IgD-negative memory B cell (primary cell): Measurements from ENCODE around the gene RBKS. TPM values are rescaled to one million over a fixed set of nuclear protein-coding genes. Genes with fewer than 3 reads are reported as not detected.
"Not testable (repeated sequence)": the region's sequence is repeated elsewhere in the genome, so short reads cannot be mapped to it uniquely, and the experiment has no call there.

Source experiments
- H3K27ac Mint-ChIP-seq, 3 donors: one replicate each; pipeline ENCODE4 v1.8.0; 2020 to 2022; ENCODE audit warnings: mild to moderate bottlenecking in 3 of 3, mixed read lengths in 3 of 3, moderate library complexity in 1 of 3
- H3K27me3 Mint-ChIP-seq: one replicate; pipeline ENCODE4 v1.8.0; 2021; ENCODE audit warnings: mixed read lengths
- H3K36me3 Mint-ChIP-seq: one replicate; pipeline ENCODE4 v1.8.0; 2020; ENCODE audit warnings: mild to moderate bottlenecking, mixed read lengths
- H3K4me1 Mint-ChIP-seq, 3 donors: one replicate each; pipeline ENCODE4 v1.8.0; 2020 to 2022; ENCODE audit warnings: mixed read lengths in 3 of 3, mild to moderate bottlenecking in 1 of 3
- H3K4me3 Mint-ChIP-seq, 4 donors: one replicate each; pipeline ENCODE4 v1.8.0; 2020 to 2022; ENCODE audit warnings: mild to moderate bottlenecking in 4 of 4, mixed read lengths in 4 of 4, moderate library complexity in 3 of 4
- H3K9me3 Mint-ChIP-seq, 3 donors: one replicate each; pipeline ENCODE4 v1.8.0; 2020 to 2021; ENCODE audit warnings: mixed read lengths in 3 of 3, mild to moderate bottlenecking in 1 of 3
- polyA plus RNA-seq: library from polyadenylated mRNA; unstranded; fragments of 300-500 nt; fragmentation: Illumina TruSeq; gene quantifications from one replicate; pipeline ENCODE4 v1.2.3, GENCODE V29; 2021

RBKS gene
- polyA plus RNA-seq, 1 donor from 2014 or later: 7.5 TPM

GRCh38 chr2:27751377-27751776 lies 138.8 kb downstream of the RBKS start:
- Mint-ChIP-seq H3K4me3 (no peak overlapping the region), H3K9me3 (peaks cover 2 to 10% (median 6%) of the 10 kb centered on the region in 3 donors), H3K36me3 (no peaks in the 10 kb centered on the region), H3K4me1 (no peaks in the 10 kb centered on the region), H3K27ac (no peak overlapping the region), H3K27me3 (peaks cover 7% of the 10 kb centered on the region)

GRCh38 chr2:27748803-27749554 lies 141.2 kb downstream of the RBKS start:
- H3K36me3 Mint-ChIP-seq, H3K27me3 Mint-ChIP-seq, H3K4me1 Mint-ChIP-seq, H3K27ac Mint-ChIP-seq, H3K4me3 Mint-ChIP-seq: not testable (repeated sequence)
- H3K9me3 Mint-ChIP-seq: peaks cover 2 to 12% (median 11%) of the 10 kb centered on the region in 3 donors

- Mint-ChIP-seq H3K27me3 (peaks cover 6% of the 10 kb centered on the region), H3K4me1 (no peaks in the 10 kb centered on the region), H3K9me3 (peaks cover 2 to 12% (median 11%) of the 10 kb centered on the region in 3 donors), H3K4me3 (no peak overlapping the region), H3K36me3 (no peaks in the 10 kb centered on the region), H3K27ac (no peak overlapping the region)
Observed at GRCh38 chr2:27747827-27748352, 142.3 kb downstream of the RBKS start.

GRCh38 chr2:27746325-27746724 lies 143.9 kb downstream of the RBKS start:
- Mint-ChIP-seq H3K4me1 (no peaks in the 10 kb centered on the region), H3K36me3 (no peaks in the 10 kb centered on the region), H3K27ac (no peak overlapping the region), H3K27me3 (peaks cover 6% of the 10 kb centered on the region), H3K9me3 (peaks cover 2 to 12% (median 11%) of the 10 kb centered on the region in 3 donors), H3K4me3 (no peak overlapping the region)

GRCh38 chr2:27745494-27745893 lies 144.7 kb downstream of the RBKS start:
- not testable (repeated sequence) for H3K4me3 Mint-ChIP-seq, H3K36me3 Mint-ChIP-seq, H3K27me3 Mint-ChIP-seq, H3K4me1 Mint-ChIP-seq, H3K27ac Mint-ChIP-seq
- H3K9me3 Mint-ChIP-seq: peaks cover 3 to 15% (median 14%) of the 10 kb centered on the region in 3 donors

- Mint-ChIP-seq H3K4me3 (no peak overlapping the region), H3K27ac (no peak overlapping the region)
Observed at GRCh38 chr2:27742571-27742970, 147.6 kb downstream of the RBKS start.

GRCh38 chr2:27741673-27742072 lies 148.5 kb downstream of the RBKS start:
- Mint-ChIP-seq H3K4me3 (no peak overlapping the region), H3K27me3 (peaks cover 13% of the 10 kb centered on the region), H3K27ac (no peak overlapping the region), H3K4me1 (no peaks in the 10 kb centered on the region), H3K36me3 (peaks cover 2% of the 10 kb centered on the region), H3K9me3 (peaks cover 2 to 13% (median 7%) of the 10 kb centered on the region in 3 donors)

More at GRCh38 chr2:27742571-27742970, 147.6 kb downstream of the RBKS start:
- Mint-ChIP-seq H3K9me3 (peaks cover 2 to 13% (median 7%) of the 10 kb centered on the region in 3 donors), H3K36me3 (no peaks in the 10 kb centered on the region), H3K4me1 (no peaks in the 10 kb centered on the region), H3K27me3 (peaks cover 11% of the 10 kb centered on the region)

- Mint-ChIP-seq H3K9me3 (peaks cover 2 to 8% (median 5%) of the 10 kb centered on the region in 3 donors), H3K27ac (peak overlapping the region in 1 of 3 donors; percentile 19), H3K36me3 (peaks cover 2% of the 10 kb centered on the region), H3K4me1 (peaks cover 0 to 4% (median 2%) of the 10 kb centered on the region in 3 donors), H3K4me3 (no peak overlapping the region), H3K27me3 (peaks cover 23% of the 10 kb centered on the region)
Observed at GRCh38 chr2:27739058-27739373, 151.2 kb downstream of the RBKS start.

GRCh38 chr2:27738349-27739057 lies 151.7 kb downstream of the RBKS start:
- H3K27me3 Mint-ChIP-seq: peaks cover 23% of the 10 kb centered on the region
- peak overlapping the region in 1 of 4 donors; percentile 33 for H3K4me3 Mint-ChIP-seq
- peaks cover 2% of the 10 kb centered on the region for H3K36me3 Mint-ChIP-seq
- H3K27ac Mint-ChIP-seq: peak overlapping the region in 1 of 3 donors; percentile 19
- peaks cover 2 to 8% (median 5%) of the 10 kb centered on the region in 3 donors for H3K9me3 Mint-ChIP-seq
- H3K4me1 Mint-ChIP-seq: peaks cover 0 to 4% (median 2%) of the 10 kb centered on the region in 3 donors

- peaks cover 23% of the 10 kb centered on the region for H3K27me3 Mint-ChIP-seq
- H3K4me3 Mint-ChIP-seq: peak overlapping the region in 1 of 4 donors; percentile 33
- H3K27ac Mint-ChIP-seq: no peak overlapping the region
- H3K4me1 Mint-ChIP-seq: peaks cover 0 to 4% (median 2%) of the 10 kb centered on the region in 3 donors
- peaks cover 2 to 8% (median 5%) of the 10 kb centered on the region in 3 donors for H3K9me3 Mint-ChIP-seq
- peaks cover 2% of the 10 kb centered on the region for H3K36me3 Mint-ChIP-seq
Observed at GRCh38 chr2:27737676-27738348, 152.4 kb downstream of the RBKS start.

- peaks cover 0 to 4% (median 2%) of the 10 kb centered on the region in 3 donors for H3K4me1 Mint-ChIP-seq
- H3K36me3 Mint-ChIP-seq: peaks cover 2% of the 10 kb centered on the region
- H3K27me3 Mint-ChIP-seq: peaks cover 23% of the 10 kb centered on the region
- no peak overlapping the region for H3K27ac Mint-ChIP-seq
- H3K9me3 Mint-ChIP-seq: peaks cover 2 to 8% (median 5%) of the 10 kb centered on the region in 3 donors
- H3K4me3 Mint-ChIP-seq: peak overlapping the region in 1 of 4 donors; percentile 43
Observed at GRCh38 chr2:27736890-27737204, 153.3 kb downstream of the RBKS start.

GRCh38 chr2:27736031-27736889 lies 153.9 kb downstream of the RBKS start:
- H3K9me3 Mint-ChIP-seq: peaks cover 2 to 8% (median 5%) of the 10 kb centered on the region in 3 donors
- peaks cover 2% of the 10 kb centered on the region for H3K36me3 Mint-ChIP-seq
- H3K4me3 Mint-ChIP-seq: peak overlapping the region in 3 of 4 donors; percentile 39 to 78 (median 48)
- H3K27ac Mint-ChIP-seq: no peak overlapping the region
- peaks cover 2 to 4% (median 3%) of the 10 kb centered on the region in 3 donors for H3K4me1 Mint-ChIP-seq
- peaks cover 23% of the 10 kb centered on the region for H3K27me3 Mint-ChIP-seq

GRCh38 chr2:27735263-27735904 lies 154.8 kb downstream of the RBKS start:
- H3K27me3 Mint-ChIP-seq: peaks cover 23% of the 10 kb centered on the region
- peaks cover 2% of the 10 kb centered on the region for H3K36me3 Mint-ChIP-seq
- peak overlapping the region in 2 of 4 donors; percentile 23 to 39 for H3K4me3 Mint-ChIP-seq
- no peak overlapping the region for H3K27ac Mint-ChIP-seq
- peaks cover 0 to 5% (median 3%) of the 10 kb centered on the region in 3 donors for H3K9me3 Mint-ChIP-seq
- H3K4me1 Mint-ChIP-seq: peaks cover 2 to 7% (median 5%) of the 10 kb centered on the region in 3 donors

- peak overlapping the region in 1 of 4 donors; percentile 10 for H3K4me3 Mint-ChIP-seq
- H3K27me3 Mint-ChIP-seq: peaks cover 23% of the 10 kb centered on the region
- peaks cover 2 to 7% (median 5%) of the 10 kb centered on the region in 3 donors for H3K4me1 Mint-ChIP-seq
- H3K9me3 Mint-ChIP-seq: peaks cover 0 to 5% (median 3%) of the 10 kb centered on the region in 3 donors
- H3K27ac Mint-ChIP-seq: no peak overlapping the region
- peaks cover 4% of the 10 kb centered on the region for H3K36me3 Mint-ChIP-seq
Observed at GRCh38 chr2:27734305-27734704, 155.9 kb downstream of the RBKS start.
